ENCODE measurements around the gene ADSL.

DNA sequence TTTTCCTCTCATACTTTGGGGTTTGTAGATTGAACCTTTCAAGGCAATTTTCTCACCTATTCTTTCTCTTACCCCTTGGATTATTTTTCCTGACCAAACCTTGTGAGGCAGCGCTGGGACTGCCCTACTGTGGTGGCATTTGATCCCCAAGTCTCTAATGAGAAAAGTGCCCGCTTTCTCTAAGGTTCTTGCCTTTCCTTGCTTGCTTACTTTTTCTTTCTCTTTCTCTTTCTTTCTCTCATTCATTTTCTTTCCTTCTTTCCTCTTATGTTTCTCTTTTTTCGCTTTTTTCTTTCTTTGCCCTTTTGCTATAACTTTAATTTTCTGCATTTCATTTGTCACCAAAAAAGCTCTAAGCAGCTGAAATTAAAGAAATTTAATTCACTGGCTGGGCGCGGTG, 40.7 kb upstream of the ADSL start:
- TF ChIP-seq, protein P1, sequence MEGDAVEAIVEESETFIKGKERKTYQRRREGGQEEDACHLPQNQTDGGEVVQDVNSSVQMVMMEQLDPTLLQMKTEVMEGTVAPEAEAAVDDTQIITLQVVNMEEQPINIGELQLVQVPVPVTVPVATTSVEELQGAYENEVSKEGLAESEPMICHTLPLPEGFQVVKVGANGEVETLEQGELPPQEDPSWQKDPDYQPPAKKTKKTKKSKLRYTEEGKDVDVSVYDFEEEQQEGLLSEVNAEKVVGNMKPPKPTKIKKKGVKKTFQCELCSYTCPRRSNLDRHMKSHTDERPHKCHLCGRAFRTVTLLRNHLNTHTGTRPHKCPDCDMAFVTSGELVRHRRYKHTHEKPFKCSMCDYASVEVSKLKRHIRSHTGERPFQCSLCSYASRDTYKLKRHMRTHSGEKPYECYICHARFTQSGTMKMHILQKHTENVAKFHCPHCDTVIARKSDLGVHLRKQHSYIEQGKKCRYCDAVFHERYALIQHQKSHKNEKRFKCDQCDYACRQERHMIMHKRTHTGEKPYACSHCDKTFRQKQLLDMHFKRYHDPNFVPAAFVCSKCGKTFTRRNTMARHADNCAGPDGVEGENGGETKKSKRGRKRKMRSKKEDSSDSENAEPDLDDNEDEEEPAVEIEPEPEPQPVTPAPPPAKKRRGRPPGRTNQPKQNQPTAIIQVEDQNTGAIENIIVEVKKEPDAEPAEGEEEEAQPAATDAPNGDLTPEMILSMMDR (IDR thresholded peaks at IDR 0.05; ENCODE audit: low read depth, low read length), result no peak
- TF ChIP-seq EZH2phosphoT487 (IDR thresholded peaks at IDR 0.05; ENCODE audit: low read depth), result no peak
